ENCODE results near the gene AUTS2.

DNA sequence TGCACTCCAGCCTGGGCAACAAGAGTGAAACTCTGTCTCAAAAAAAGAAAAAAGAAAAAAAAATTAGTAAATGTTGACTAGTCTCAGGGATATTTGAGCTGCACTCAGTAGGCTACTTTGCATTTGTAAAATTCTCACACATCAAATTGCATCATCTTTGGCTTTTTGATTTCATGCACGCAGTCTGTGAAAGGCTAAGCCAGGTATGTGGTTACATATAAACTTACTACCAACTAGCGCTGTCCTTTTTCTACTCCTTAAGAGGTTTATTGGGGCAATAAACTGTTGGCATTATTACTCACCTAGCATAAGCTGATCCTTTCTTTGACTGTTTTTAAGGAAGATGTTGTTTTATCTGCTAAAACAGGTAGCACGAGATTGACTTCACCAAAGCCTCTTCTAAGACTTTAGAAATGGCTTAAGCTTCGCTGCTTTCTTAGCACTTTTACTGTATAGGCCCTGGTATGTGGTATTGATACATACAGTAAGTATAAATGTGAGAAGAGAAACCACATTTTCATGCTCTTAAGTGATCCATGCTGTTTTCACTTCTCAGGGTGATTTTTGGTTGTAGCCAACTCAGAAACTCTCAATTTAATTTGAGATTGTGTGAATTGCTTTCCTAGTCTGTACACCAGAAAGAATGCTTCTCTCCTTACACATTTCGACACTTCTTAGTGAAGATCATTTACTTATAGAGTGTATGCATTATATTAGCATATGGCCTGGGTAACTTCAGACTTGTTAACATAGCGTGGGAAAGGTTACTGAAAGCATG, 323.9 kb downstream of the AUTS2 start:
- TF ChIP-seq, protein P1, sequence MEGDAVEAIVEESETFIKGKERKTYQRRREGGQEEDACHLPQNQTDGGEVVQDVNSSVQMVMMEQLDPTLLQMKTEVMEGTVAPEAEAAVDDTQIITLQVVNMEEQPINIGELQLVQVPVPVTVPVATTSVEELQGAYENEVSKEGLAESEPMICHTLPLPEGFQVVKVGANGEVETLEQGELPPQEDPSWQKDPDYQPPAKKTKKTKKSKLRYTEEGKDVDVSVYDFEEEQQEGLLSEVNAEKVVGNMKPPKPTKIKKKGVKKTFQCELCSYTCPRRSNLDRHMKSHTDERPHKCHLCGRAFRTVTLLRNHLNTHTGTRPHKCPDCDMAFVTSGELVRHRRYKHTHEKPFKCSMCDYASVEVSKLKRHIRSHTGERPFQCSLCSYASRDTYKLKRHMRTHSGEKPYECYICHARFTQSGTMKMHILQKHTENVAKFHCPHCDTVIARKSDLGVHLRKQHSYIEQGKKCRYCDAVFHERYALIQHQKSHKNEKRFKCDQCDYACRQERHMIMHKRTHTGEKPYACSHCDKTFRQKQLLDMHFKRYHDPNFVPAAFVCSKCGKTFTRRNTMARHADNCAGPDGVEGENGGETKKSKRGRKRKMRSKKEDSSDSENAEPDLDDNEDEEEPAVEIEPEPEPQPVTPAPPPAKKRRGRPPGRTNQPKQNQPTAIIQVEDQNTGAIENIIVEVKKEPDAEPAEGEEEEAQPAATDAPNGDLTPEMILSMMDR (IDR thresholded peaks at IDR 0.05): no peak
- TF ChIP-seq POLR2A (IDR thresholded peaks at IDR 0.05): no peak
